NCI-H345 treated with DMSO at 0.1 percent for 48 hours (cell line): Measurements from ENCODE around the gene SDK2.

Experiments used
- DNase-seq: peaks from one replicate; lab custom pipeline; 2025; ENCODE audit not compliant: unreplicated experiment; lab: John Stamatoyannopoulos, UW

Gene SDK2

GRCh38 chr17:73591296-73592078 is 52.8 kb downstream of the SDK2 start:
- no peak for DNase-seq

- DNase-seq = peak; percentile 39
These were observed 54.8 kb downstream of the SDK2 start for GRCh38 chr17:73589363-73589980.

DNA sequence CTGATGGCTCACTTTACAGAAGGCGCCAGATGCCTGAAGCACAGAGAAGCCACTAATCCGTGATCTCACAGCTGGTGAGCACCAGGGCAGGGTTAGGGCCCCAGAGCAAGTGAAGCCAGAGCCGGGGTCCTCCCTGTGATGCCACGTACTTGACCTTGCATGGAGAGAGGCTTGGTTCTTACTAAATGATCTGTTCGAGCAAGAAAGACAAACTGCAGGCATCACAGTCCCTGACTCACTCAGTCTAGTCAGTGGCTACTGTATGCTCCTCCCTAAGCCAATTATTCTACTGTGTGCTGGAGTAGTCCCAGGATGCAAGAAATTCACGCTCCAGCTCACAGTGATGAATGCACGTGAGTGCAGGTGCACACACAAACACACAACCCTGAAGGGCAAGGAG is 55.4 kb downstream of the SDK2 start:
- DNase-seq = peak; percentile 64

DNA sequence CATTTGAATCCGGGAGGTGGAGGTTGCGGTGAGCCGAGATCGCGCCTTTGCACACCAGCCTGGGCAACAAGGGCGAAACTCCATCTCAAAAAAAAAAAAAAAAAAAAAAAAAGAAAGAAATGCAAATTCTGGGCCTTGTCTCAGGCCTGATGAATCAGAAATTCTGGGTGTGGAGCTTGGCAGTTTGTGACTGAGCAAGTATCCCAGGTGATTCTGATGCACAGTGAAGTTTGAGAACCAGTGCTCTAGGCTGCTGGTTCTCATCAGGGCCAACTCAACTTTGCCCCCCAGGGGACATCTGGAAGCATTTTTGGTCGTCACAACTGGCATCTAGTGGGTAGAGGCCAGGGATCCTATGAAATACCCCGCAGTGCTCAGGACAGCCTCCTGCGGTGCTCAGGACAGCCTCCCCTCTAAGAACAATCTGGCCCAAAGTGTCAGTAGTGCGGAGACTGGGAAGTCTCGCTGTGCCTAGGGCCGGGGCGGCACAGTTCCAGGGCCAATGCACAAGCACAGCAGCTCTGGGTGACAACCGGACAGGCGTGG is 55.9 kb downstream of the SDK2 start:
- DNase-seq = no peak

GRCh38 chr17:73586921-73587602 is 57.2 kb downstream of the SDK2 start:
- no peak for DNase-seq

DNA sequence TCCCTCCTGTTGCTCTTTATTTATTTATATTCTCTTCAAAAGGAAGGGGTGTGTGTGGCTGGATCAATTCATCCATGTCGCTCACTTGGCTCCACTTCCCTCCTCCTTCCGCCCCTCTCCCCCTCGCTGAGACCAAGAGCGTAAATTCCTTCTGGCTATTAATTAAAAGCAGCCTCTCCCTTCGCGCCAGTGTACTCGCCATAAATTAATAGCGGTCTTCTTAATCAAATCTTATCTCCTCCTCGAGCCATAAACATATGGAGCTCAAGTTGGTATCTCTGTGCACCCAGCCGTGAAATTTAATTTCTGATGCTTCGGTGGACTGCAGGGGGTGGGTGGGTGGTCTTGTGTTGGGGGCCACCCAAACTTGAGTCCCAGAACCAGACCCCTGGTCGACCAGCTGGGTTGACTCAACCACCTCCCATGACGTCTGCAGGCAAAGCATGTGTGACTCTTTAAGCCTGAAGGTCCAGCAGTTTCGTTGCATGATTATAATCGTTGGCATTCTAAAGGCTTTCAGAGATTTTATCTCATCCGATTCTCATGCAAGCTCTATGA is 57.9 kb downstream of the SDK2 start:
- DNase-seq = peak; percentile 69

DNA sequence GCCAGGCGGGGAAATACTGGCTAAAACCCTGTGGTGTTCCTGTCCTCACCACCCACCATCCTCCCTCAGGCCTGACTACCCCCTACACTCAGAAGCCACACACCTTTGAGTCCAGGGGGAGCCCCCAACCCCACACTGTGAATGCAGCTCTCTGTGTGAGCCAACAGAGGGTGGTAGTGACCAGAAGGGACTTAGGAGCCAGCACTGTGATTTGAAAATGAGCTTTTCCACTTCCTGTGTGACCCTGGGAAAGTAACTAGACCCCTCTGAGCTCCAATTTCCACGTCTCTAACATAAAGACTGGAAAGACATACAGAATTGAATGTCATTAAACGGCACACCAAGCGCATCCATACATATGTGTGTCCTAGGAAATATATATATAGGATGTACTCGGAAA is 58.7 kb downstream of the SDK2 start:
- no peak for DNase-seq

GRCh38 chr17:73584987-73585386 is 59.3 kb downstream of the SDK2 start:
- DNase-seq = no peak

- no peak for DNase-seq
These were observed 60.2 kb downstream of the SDK2 start for GRCh38 chr17:73584049-73584448.

GRCh38 chr17:73582821-73583220 is 61.4 kb downstream of the SDK2 start:
- DNase-seq = no peak

GRCh38 chr17:73582359-73582758 is 61.9 kb downstream of the SDK2 start:
- no peak for DNase-seq

GRCh38 chr17:73581379-73581778 is 62.9 kb downstream of the SDK2 start:
- no peak for DNase-seq

- DNase-seq = no peak
These were observed 64.1 kb downstream of the SDK2 start for GRCh38 chr17:73580073-73580710.

DNA sequence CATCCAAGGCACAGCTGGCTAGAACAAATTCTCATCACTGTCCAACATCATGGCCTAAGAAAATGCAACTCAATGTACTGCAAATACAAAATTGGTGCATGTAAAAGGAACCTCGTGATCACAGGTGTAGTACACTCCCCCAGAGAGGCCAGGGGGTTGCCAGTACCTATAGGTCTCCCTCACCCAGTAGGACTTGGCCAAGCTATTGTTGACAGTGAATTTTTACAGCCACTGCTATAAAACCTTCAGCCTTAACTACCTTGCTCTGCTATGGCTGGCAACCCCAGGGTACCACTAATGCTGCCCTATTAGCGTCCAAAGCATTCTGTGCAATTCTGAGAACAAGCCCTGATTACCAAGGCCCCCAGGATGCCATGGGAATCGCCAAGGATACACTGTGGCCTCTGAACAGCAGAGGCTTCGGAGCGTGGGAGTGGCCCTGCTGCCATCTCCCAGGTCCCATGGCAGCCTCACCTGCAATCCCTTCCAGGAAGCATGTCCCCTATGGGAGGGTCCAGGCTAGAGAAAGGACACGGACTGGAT is 67.6 kb downstream of the SDK2 start:
- no peak for DNase-seq

DNA sequence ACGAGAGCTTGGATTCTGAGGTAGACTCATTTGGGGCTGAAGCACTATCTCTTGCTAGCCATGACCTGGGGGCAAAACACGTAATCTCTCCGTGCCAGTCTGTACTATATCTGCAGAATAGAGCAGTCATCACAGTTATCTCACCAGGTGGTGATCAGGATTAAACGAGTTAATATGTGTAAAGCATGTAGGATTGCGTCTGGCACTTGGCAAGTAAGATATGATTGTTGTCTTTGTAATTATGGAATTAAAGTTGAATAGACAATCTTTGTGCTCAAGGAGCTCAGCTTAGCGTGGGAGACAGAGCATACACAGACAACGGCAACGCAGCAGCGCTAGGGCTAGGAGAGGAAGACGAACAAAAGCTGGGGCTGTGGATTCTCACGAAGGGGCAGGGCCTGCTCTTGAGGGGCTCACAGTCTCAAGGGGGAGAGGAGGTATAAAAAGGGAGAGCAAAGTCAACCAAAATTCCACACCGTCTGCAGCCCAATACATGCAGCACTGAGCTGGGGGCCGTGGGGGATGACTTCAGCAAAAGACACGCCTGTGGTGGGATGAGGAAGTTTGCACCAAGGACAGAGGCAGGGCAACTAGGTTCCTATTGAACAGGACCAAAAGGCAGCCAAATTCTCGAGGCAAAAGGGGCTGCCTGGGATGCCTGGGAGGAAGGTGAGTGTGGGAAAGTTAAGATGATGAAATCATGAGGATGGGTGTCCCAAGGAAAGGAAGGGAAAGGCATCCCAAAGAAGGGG is 68.6 kb downstream of the SDK2 start:
- no peak for DNase-seq

GRCh38 chr17:73571511-73572130 is 72.6 kb downstream of the SDK2 start:
- no peak for DNase-seq

GRCh38 chr17:73569762-73570319 is 74.4 kb downstream of the SDK2 start:
- DNase-seq = no peak

DNA sequence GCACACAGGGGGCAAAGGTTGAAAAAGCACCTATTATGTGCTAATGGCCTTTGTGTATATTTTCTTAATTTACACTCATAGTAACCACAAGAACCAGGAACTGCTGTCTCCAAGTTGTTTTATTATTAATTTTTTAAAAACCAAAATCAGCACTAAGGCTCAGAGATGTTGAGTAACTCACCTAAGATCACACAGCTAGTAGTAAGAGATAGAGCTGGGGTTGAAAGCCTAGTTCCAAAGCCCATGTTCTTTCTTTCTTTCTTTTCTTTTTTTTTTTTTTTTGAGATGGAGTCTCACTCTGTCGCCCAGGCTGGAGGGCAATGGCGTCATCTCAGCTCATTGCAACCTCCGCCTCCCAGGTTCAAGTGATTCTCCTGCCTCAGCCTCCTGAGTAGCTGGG is 75.3 kb downstream of the SDK2 start:
- DNase-seq = no peak
